ENCODE measurements around the gene AP1M2.

DNA sequence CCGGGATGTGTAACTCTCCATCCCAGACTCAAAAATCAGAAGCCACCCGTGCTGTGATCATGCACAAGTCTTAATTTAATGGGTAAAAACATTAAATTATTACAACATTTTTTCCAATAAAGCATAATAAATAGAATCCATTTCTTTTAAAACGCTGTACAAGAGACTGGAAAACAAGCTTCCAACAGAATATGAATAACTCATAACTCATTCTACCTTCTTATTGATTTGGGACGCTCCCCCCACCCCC is 20.8 kb downstream of the AP1M2 start:
- no peak for TF ChIP-seq POLR2A (IDR thresholded peaks at IDR 0.05)
- TF ChIP-seq, protein P1, sequence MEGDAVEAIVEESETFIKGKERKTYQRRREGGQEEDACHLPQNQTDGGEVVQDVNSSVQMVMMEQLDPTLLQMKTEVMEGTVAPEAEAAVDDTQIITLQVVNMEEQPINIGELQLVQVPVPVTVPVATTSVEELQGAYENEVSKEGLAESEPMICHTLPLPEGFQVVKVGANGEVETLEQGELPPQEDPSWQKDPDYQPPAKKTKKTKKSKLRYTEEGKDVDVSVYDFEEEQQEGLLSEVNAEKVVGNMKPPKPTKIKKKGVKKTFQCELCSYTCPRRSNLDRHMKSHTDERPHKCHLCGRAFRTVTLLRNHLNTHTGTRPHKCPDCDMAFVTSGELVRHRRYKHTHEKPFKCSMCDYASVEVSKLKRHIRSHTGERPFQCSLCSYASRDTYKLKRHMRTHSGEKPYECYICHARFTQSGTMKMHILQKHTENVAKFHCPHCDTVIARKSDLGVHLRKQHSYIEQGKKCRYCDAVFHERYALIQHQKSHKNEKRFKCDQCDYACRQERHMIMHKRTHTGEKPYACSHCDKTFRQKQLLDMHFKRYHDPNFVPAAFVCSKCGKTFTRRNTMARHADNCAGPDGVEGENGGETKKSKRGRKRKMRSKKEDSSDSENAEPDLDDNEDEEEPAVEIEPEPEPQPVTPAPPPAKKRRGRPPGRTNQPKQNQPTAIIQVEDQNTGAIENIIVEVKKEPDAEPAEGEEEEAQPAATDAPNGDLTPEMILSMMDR (IDR thresholded peaks at IDR 0.05): no peak

All from adrenal gland (tissue), 5 donors.